ENCODE measurements around the gene KCNQ1. TPM values are rescaled to one million over a fixed set of nuclear protein-coding genes. Genes with fewer than 3 reads are reported as not detected.
A peak's percentile ranks its signal among the peaks of the same experiment; 100 is the strongest.

Gene KCNQ1
- total and polyA plus RNA-seq, 2 of the 13 experiments (the other 11 are each of a cell fraction or from before 2014, with no cell fraction given): 0.02 to 0.08 TPM

GRCh38 chr11:2427721-2428321, 17.0 kb upstream of the KCNQ1 start (continued):
- no peak for TF ChIP-seq TSC22D2 (CRISPR knock-in tag; IDR thresholded peaks at IDR 0.05; ENCODE audit: borderline replicate concordance)
- no peak for TF ChIP-seq TRIM24 (CRISPR knock-in tag; IDR thresholded peaks at IDR 0.05)
- TF ChIP-seq, protein P1, sequence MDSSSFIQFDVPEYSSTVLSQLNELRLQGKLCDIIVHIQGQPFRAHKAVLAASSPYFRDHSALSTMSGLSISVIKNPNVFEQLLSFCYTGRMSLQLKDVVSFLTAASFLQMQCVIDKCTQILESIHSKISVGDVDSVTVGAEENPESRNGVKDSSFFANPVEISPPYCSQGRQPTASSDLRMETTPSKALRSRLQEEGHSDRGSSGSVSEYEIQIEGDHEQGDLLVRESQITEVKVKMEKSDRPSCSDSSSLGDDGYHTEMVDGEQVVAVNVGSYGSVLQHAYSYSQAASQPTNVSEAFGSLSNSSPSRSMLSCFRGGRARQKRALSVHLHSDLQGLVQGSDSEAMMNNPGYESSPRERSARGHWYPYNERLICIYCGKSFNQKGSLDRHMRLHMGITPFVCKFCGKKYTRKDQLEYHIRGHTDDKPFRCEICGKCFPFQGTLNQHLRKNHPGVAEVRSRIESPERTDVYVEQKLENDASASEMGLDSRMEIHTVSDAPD (CRISPR knock-in tag; IDR thresholded peaks at IDR 0.05): no peak

DNA sequence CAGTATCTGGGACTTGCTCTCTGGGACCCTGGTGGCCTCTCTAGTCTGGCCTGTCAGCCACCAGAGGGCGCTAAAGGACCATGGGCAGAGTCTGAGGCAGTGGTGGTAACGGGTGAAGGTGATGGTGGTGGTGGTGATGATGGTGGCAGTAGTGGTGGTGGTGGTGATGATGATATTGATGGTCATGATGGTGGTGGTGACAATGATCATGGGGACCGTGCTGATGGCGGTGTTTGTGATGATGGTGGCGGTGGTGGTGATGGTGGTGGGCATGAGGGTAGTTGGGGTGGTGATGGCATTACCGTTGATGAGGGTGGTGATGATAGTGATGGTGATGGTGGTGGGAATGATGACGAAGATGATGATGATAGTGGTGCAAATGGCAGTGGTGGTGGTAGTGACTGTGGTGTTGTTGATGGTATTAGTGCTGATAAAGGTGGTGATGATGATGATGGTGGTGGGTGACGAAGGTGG, 16.4 kb upstream of the KCNQ1 start:
- no peaks in the 10 kb centered on the region for H3K36me3 ChIP-seq (replicated peaks in 1 of 2; ENCODE audit: control insufficient read depth in 1 of 2, insufficient read depth in 2 of 2, low read length in 2 of 2)
- H2AFZ ChIP-seq (ENCODE audit: low read length): no peak overlapping the region
- WGBS (ENCODE audit: low lambda C conversion rate): 46% methylated on average over 8 of the region's 8 CpGs
- no TSS peak for BruUV-seq (replicated peaks)
- H4K20me1 ChIP-seq (ENCODE audit: insufficient read depth, low read length): no peaks in the 10 kb centered on the region
- DNase-seq (ENCODE audit: low spot score): peak; percentile 61
- H3K4me2 ChIP-seq (ENCODE audit: low read depth, low read length): no peak overlapping the region
- in situ Hi-C loops (cut with HindIII; ENCODE audit: extremely low pct_ligation_motif_present, low pct_unique_long_range_greater_than_20kb): loop anchor here (5.0 to 10.0 kb wide), 2 partner anchors 104 to 266 kb away; partner anchors contain the start of gene KCNQ1OT1
- H3K9ac ChIP-seq (ENCODE audit: insufficient read depth, low read depth, low read length): no peak overlapping the region
- no peaks in the 10 kb centered on the region for H3K9me3 ChIP-seq (ENCODE audit: low read length)
- peaks cover 15 to 58% of the 10 kb centered on the region in 2 experiments for H3K27me3 ChIP-seq (ENCODE audit: control insufficient read depth in 1 of 2, insufficient read depth in 2 of 2, low read length in 2 of 2)
- H3K4me1 ChIP-seq (ENCODE audit: insufficient read depth, low read length): no peaks in the 10 kb centered on the region
- H3K79me2 ChIP-seq (ENCODE audit: insufficient read depth, low read length): no peaks in the 10 kb centered on the region
- peak; percentile 85 for ATAC-seq
- ChIA-PET CTCF (ENCODE audit: low intra/inter-chr PET ratio, low total read pairs) (interaction anchor here (2.2 to 4.9 kb wide), 2 partner anchors 101 to 104 kb away, joined by 14 to 111 read pairs; no protein-coding TSS in a partner anchor), POLR2A (no interaction called here)
- intact Hi-C loops (cut with micrococcal nuclease; ENCODE audit: unreplicated experiment): loop anchor here (2.0 kb wide), 1 partner anchor 464 kb away; no protein-coding TSS in a partner anchor
- H3K27ac ChIP-seq (ENCODE audit: extremely low read length, insufficient read depth, low read length): no peak overlapping the region
- FAIRE-seq: no peak
- no peak overlapping the region for H3K4me3 ChIP-seq (replicated peaks in 1 of 3; ENCODE audit: insufficient read depth in 1 of 3, low read depth in 2 of 3, low read length in 3 of 3)
- TF ChIP-seq SP2 (CRISPR knock-in tag; IDR thresholded peaks at IDR 0.05) (0 out of 2 replicates have a peak, but pooled peaks have one; percentile 28), PCBP1 (IDR thresholded peaks at IDR 0.05; ENCODE audit: borderline replicate concordance, low read depth, low read length) (no peak), FLYWCH1 (CRISPR knock-in tag; IDR thresholded peaks at IDR 0.05) (no peak), BRD4 (CRISPR knock-in tag; IDR thresholded peaks at IDR 0.05) (no peak), ZNF772 (CRISPR knock-in tag; IDR thresholded peaks at IDR 0.05) (no peak), STAG1 (CRISPR knock-in tag; IDR thresholded peaks at IDR 0.05) (peak; percentile 94), SAP130 (CRISPR knock-in tag; IDR thresholded peaks at IDR 0.05; ENCODE audit: low read depth) (no peak), RAD21 (CRISPR knock-in tag; IDR thresholded peaks at IDR 0.05) (peak; percentile 90), IRF9 (CRISPR knock-in tag; IDR thresholded peaks at IDR 0.05; ENCODE audit: borderline replicate concordance) (no peak), ZNF616 (CRISPR knock-in tag; IDR thresholded peaks at IDR 0.05; ENCODE audit: low read depth) (0 out of 2 replicates have a peak, but pooled peaks have one; percentile 36), MEIS2 (CRISPR knock-in tag; IDR thresholded peaks at IDR 0.05) (no peak), TOE1 (CRISPR knock-in tag; IDR thresholded peaks at IDR 0.05) (no peak), SNAPC4 (CRISPR knock-in tag; IDR thresholded peaks at IDR 0.05) (no peak)

Data from HepG2 (cell line).